H1 (cell line): ENCODE measurements around the gene SLC19A3. TPM values are rescaled to one million over a fixed set of nuclear protein-coding genes. Genes with fewer than 3 reads are reported as not detected.

ENCODE experiments used
- CTCF ChIA-PET: fragments of 300-600 bp; sonication (Branson Sonifier 250); formaldehyde crosslinking; loops from one replicate; lab custom pipeline; 2021; ENCODE audit not compliant: partially characterized antibody; lab: Charles Lee
- POLR2A ChIA-PET: fragments of 300-600 bp; sonication (Branson Sonifier 250); formaldehyde crosslinking; loops from one replicate; lab custom pipeline; 2021; ENCODE audit warnings: inconsistent platforms; ENCODE audit not compliant: partially characterized antibody; lab: Charles Lee
- DNase-seq, 2 experiments: peaks; one replicate each; pipeline versions ENCODE4 v3.0.0 to v3.0.0-alpha.2; 2010 to 2022; ENCODE audit warnings: low spot score in 2 of 2, low read depth in 1 of 2, mixed read lengths in 1 of 2
- FAIRE-seq: peaks from 2 replicates; lab custom pipeline; 2011; peaks lifted over from hg19 to GRCh38; lab: Jason Lieb, UNC
- H2AFZ ChIP-seq: 2 replicates; pipeline ENCODE4 v1.8.1; 2012; ENCODE audit warnings: low read length, inconsistent platforms
- H2AK5ac ChIP-seq: 2 replicates; pipeline ENCODE4 v1.6.1; 2013; ENCODE audit warnings: low read depth, low read length
- H2BK120ac ChIP-seq: replicated peaks from 2 replicates; pipeline ENCODE3; 2013; ENCODE audit warnings: low read depth, low read length, inconsistent platforms
- H2BK12ac ChIP-seq: 2 replicates; pipeline ENCODE4 v1.6.1; 2013; ENCODE audit warnings: low read depth, low read length
- H2BK15ac ChIP-seq: 2 replicates; pipeline ENCODE4 v1.6.1; 2013; ENCODE audit warnings: low read length
- H2BK20ac ChIP-seq: 2 replicates; pipeline ENCODE4 v1.6.1; 2013; ENCODE audit warnings: low read length
- H2BK5ac ChIP-seq: 2 replicates; pipeline ENCODE4 v1.6.1; 2013; ENCODE audit warnings: low read depth, low read length
- H3K14ac ChIP-seq: 2 replicates; pipeline ENCODE4 v1.6.1; 2013; ENCODE audit warnings: inconsistent platforms; ENCODE audit not compliant: insufficient read length
- H3K18ac ChIP-seq: 2 replicates; pipeline ENCODE4 v1.6.1; 2013; ENCODE audit warnings: low read length; ENCODE audit errors: extremely low read depth
- H3K23ac ChIP-seq: 2 replicates; pipeline ENCODE4 v1.6.1; 2013; ENCODE audit warnings: inconsistent platforms; ENCODE audit not compliant: insufficient read length
- H3K23me2 ChIP-seq: 2 replicates; pipeline ENCODE4 v1.6.1; 2013; ENCODE audit warnings: low read depth, low read length
- H3K27ac ChIP-seq: 2 replicates; pipeline ENCODE4 v1.6.1; 2011; ENCODE audit warnings: low read depth, low read length, inconsistent platforms
- H3K27me3 ChIP-seq, 4 experiments: replicated peaks in 1 of 4; 1 replicate in 1 of 4; 2 replicates in 3 of 4; pipeline versions ENCODE4 v1.6.1 to v1.8.1; 2011 to 2013; ENCODE audit warnings: low read length in 3 of 4, mild to moderate bottlenecking in 3 of 4, inconsistent platforms in 2 of 4, mixed read lengths in 2 of 4, moderate library complexity in 1 of 4; ENCODE audit not compliant: control insufficient read depth in 3 of 4, insufficient read depth in 3 of 4; ENCODE audit errors: extremely low read depth in 1 of 4
- H3K36me3 ChIP-seq, 4 experiments: 2 replicates each; pipeline versions ENCODE4 v1.6.1 to v1.8.1; 2011 to 2013; ENCODE audit warnings: mild to moderate bottlenecking in 4 of 4, low read length in 3 of 4, moderate library complexity in 2 of 4, control low read depth in 1 of 4, inconsistent platforms in 1 of 4; ENCODE audit not compliant: insufficient read depth in 4 of 4, control insufficient read depth in 2 of 4
- H3K4ac ChIP-seq: replicated peaks from 2 replicates; pipeline ENCODE3; 2013; ENCODE audit warnings: low read length, low read depth, mixed read lengths, inconsistent platforms; ENCODE audit not compliant: insufficient read length
- H3K4me1 ChIP-seq, 4 experiments: replicated peaks in 1 of 4; 1 replicate in 1 of 4; 2 replicates in 3 of 4; pipeline versions ENCODE4 v1.6.1 to v1.8.1; 2011 to 2013; ENCODE audit warnings: low read length in 3 of 4, inconsistent platforms in 2 of 4, mixed read lengths in 1 of 4; ENCODE audit not compliant: insufficient read depth in 4 of 4, control insufficient read depth in 3 of 4
- H3K4me2 ChIP-seq, 2 experiments: 2 replicates each; pipeline versions ENCODE4 v1.6.1 to v1.8.1; 2011 to 2013; ENCODE audit warnings: low read depth in 2 of 2, low read length in 2 of 2, control low read depth in 1 of 2, inconsistent platforms in 1 of 2, mild to moderate bottlenecking in 1 of 2; ENCODE audit not compliant: insufficient read depth in 1 of 2
- H3K4me3 ChIP-seq, 4 experiments: fragments of 200-600, 300-600 bp in 1 of 4; sonication (generic), shearing (Covaris generic), sonication (Bioruptor Twin) in 1 of 4; 2 replicates each; pipeline versions ENCODE4 v1.5.1 to v1.8.1; 2011 to 2016; ENCODE audit warnings: low read length in 4 of 4, low read depth in 3 of 4, control low read depth in 2 of 4, inconsistent platforms in 2 of 4, mild to moderate bottlenecking in 2 of 4, mixed read lengths in 1 of 4, moderate library complexity in 1 of 4; ENCODE audit not compliant: insufficient read depth in 2 of 4; ENCODE audit errors: extremely low read depth in 1 of 4
- H3K56ac ChIP-seq: replicated peaks from 2 replicates; pipeline ENCODE3; 2013; ENCODE audit warnings: low read depth, mild to moderate bottlenecking, mixed read lengths, low read length, inconsistent platforms; ENCODE audit not compliant: insufficient read length
- H3K79me1 ChIP-seq: 2 replicates; pipeline ENCODE4 v1.6.1; 2013; ENCODE audit warnings: low read depth, low read length, control low read depth
- H3K79me2 ChIP-seq, 2 experiments: 2 replicates each; pipeline versions ENCODE4 v1.6.1 to v1.8.1; 2012 to 2013; ENCODE audit warnings: low read length in 2 of 2, mild to moderate bottlenecking in 2 of 2, inconsistent platforms in 1 of 2; ENCODE audit not compliant: insufficient read depth in 2 of 2, control insufficient read depth in 1 of 2
- H3K9ac ChIP-seq, 4 experiments: replicated peaks in 1 of 4; 1 replicate in 1 of 4; 2 replicates in 3 of 4; pipeline versions ENCODE4 v1.6.1 to v1.8.1; 2011 to 2013; ENCODE audit warnings: low read depth in 3 of 4, low read length in 3 of 4, control low read depth in 2 of 4, mild to moderate bottlenecking in 2 of 4, moderate library complexity in 2 of 4, inconsistent platforms in 1 of 4; ENCODE audit errors: extremely low read depth in 1 of 4
- H3K9me3 ChIP-seq, 2 experiments: 2 replicates each; pipeline versions ENCODE4 v1.6.1 to v1.8.1; 2012 to 2013; ENCODE audit warnings: mild to moderate bottlenecking in 2 of 2, moderate library complexity in 2 of 2, control low read depth in 1 of 2, inconsistent platforms in 1 of 2, low read depth in 1 of 2, low read length in 1 of 2, mixed read lengths in 1 of 2; ENCODE audit not compliant: insufficient read depth in 2 of 2
- H4K20me1 ChIP-seq, 2 experiments: replicated peaks in 1 of 2; 2 replicates each; pipeline versions ENCODE3 to v1.8.1; 2011 to 2013; ENCODE audit warnings: inconsistent platforms in 2 of 2, low read length in 2 of 2, mild to moderate bottlenecking in 1 of 2; ENCODE audit not compliant: insufficient read depth in 2 of 2, control insufficient read depth in 1 of 2
- H4K5ac ChIP-seq: 2 replicates; pipeline ENCODE4 v1.6.1; 2013; ENCODE audit warnings: low read length, low read depth, mixed read lengths, inconsistent platforms; ENCODE audit not compliant: insufficient read length
- H4K8ac ChIP-seq: 2 replicates; pipeline ENCODE4 v1.8.0; 2013; ENCODE audit warnings: mild to moderate bottlenecking, moderate library complexity, low read length, inconsistent platforms; ENCODE audit not compliant: insufficient read depth; ENCODE audit errors: extremely low read depth
- H4K91ac ChIP-seq: replicated peaks from 2 replicates; pipeline ENCODE3; 2013; ENCODE audit warnings: low read length, mixed read lengths, inconsistent platforms; ENCODE audit not compliant: insufficient read length
- ASH2L ChIP-seq: fragments of 200-600, 300-600 bp; sonication (generic); IDR thresholded peaks from one replicate; pipeline ENCODE4 v1.7.1; 2017; ENCODE audit warnings: low read length
- BCL11A ChIP-seq, 2 experiments: IDR thresholded peaks; one replicate each; pipeline ENCODE4 v1.6.1; 2011; ENCODE audit warnings: low read depth in 2 of 2, low read length in 2 of 2, mild to moderate bottlenecking in 2 of 2
- CREB1 ChIP-seq: IDR thresholded peaks from 2 replicates; pipeline ENCODE4 v1.6.1; 2012; ENCODE audit warnings: inconsistent platforms
- GABPA ChIP-seq: IDR thresholded peaks from 2 replicates; pipeline ENCODE4 v1.6.1; 2011; ENCODE audit warnings: mild to moderate bottlenecking, low read length, moderate library complexity, borderline replicate concordance; ENCODE audit not compliant: insufficient read depth
- GTF2F1 ChIP-seq: IDR thresholded peaks from 2 replicates; pipeline ENCODE4 v1.6.1; 2012; ENCODE audit warnings: low read depth, low read length, improper control_type of control experiment, borderline replicate concordance
- MAFK ChIP-seq: IDR thresholded peaks from 2 replicates; pipeline ENCODE4 v1.6.1; 2012; ENCODE audit warnings: low read depth, mild to moderate bottlenecking, improper control_type of control experiment, low read length
- NANOG ChIP-seq: IDR thresholded peaks from 2 replicates; pipeline ENCODE4 v1.6.1; 2011; ENCODE audit warnings: low read length, low read depth, mild to moderate bottlenecking, inconsistent platforms; ENCODE audit not compliant: insufficient read depth, poor library complexity, severe bottlenecking
- RAD21 ChIP-seq, 2 experiments: IDR thresholded peaks in 1 of 2; conservative IDR thresholded peaks in 1 of 2; 2 replicates each; pipeline ENCODE4 v1.6.1; 2011; ENCODE audit warnings: low read depth in 2 of 2, low read length in 2 of 2, improper control_type of control experiment in 1 of 2, inconsistent platforms in 1 of 2, mild to moderate bottlenecking in 1 of 2, moderate library complexity in 1 of 2
- RFX5 ChIP-seq: IDR thresholded peaks from 2 replicates; pipeline ENCODE4 v1.6.1; 2011; ENCODE audit warnings: low read depth, low read length, improper control_type of control experiment, borderline replicate concordance
- SIX5 ChIP-seq: IDR thresholded peaks from 2 replicates; pipeline ENCODE4 v1.6.1; 2011; ENCODE audit warnings: mild to moderate bottlenecking, low read depth, low read length
- TAF7 ChIP-seq: optimal IDR thresholded peaks from 2 replicates; pipeline ENCODE3; 2011; ENCODE audit warnings: low read depth, mild to moderate bottlenecking, inconsistent platforms, low read length, moderate library complexity, borderline replicate concordance
- WGBS, 2 experiments: shearing (Covaris generic) in 1 of 2; methylation state at CpG; one replicate each; pipeline versions ENCODE4 v1.1.6 to v1.1.7; 2013 to 2015; ENCODE audit warnings: low lambda C conversion rate in 2 of 2, mixed read lengths in 2 of 2, inconsistent platforms in 1 of 2, low coverage in 1 of 2, missing lambda C conversion rate in 1 of 2; ENCODE audit not compliant: insufficient replicate concordance in 2 of 2, insufficient coverage in 1 of 2, insufficient read length in 1 of 2; ENCODE audit errors: extremely low coverage in 1 of 2, missing lambda C conversion rate in 1 of 2; 5-methylcytosine and 5-hydroxymethylcytosine counted together
- polyA plus RNA-seq, 7 experiments: library from polyadenylated mRNA; depleted of rRNA in 3 of 7; stranded (reverse) in 5 of 7; unstranded in 2 of 7; fragments of >200 nt in 5 of 7; fragments of 200-250 nt in 2 of 7; gene quantifications; 1 replicate in 5 of 7; 2 replicates in 1 of 7; 4 replicates in 1 of 7; pipeline versions ENCODE4 v1.2.1 to v1.2.3, GENCODE V29; 2011 to 2013; ENCODE audit warnings: missing spikeins in 2 of 7, mixed read lengths in 2 of 7
- total RNA-seq: library from RNA; stranded (reverse); fragmentation: NEBNext Ultra II Directional; extraction: Animal tissue kit (Norgen Biotek cat#: 25700); gene quantifications from 2 replicates; pipeline ENCODE4 v1.2.1, GENCODE V29; 2021

The SLC19A3 gene
- total and polyA plus RNA-seq, 2 of the 8 experiments (the other 6 are each of a cell fraction or from before 2014, with no cell fraction given), result 7.0 to 9.8 TPM

DNA sequence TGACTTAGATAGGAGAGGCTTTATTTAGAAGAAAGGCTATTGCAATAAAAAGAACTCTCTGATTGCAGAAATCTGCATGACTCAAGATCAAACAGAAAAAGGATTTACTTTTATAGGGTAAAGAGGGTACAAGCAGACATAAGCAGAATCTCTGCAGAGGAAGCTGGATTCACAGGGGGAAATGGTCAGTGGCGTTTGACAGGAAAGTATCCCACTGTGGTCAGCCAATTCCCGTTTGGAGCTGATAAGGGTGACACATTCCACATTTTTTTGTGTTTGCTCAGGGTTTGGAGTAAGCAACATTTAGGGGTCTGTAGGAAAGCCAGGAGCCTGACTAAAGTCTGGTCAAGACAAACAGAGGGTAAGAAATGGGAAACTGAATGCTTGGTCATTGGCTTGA is 75.2 kb downstream of the SLC19A3 start:
- 83% methylated on average over 2 of the region's 2 CpGs; no CpG with 5 or more reads in 1 of the 2 experiments for WGBS, 2 experiments
- no peak for FAIRE-seq
- no peak overlapping the region for H2BK12ac ChIP-seq
- no peak for TF ChIP-seq CREB1
- no peak for TF ChIP-seq GABPA
- no peak for TF ChIP-seq GTF2F1
- TF ChIP-seq SIX5, result no peak
- TF ChIP-seq NANOG, result no peak
- TF ChIP-seq ASH2L, result no peak
- TF ChIP-seq MAFK, result no peak
- no peak for TF ChIP-seq TAF7
- TF ChIP-seq RAD21 (IDR thresholded peaks at IDR 0.05 in 1 of 2, conservative IDR thresholded peaks at IDR 0.05 in 1 of 2; ENCODE audit: low read depth in 2 of 2, low read length in 2 of 2), result no peak
- no peak for TF ChIP-seq BCL11A (IDR thresholded peaks at IDR 0.05; ENCODE audit: low read depth in 2 of 2, low read length in 2 of 2)
- no peak for TF ChIP-seq RFX5

More for the DNA sequence above, 75.2 kb downstream of the SLC19A3 start:
- H4K5ac ChIP-seq, result no peak overlapping the region
- H3K36me3 ChIP-seq, result no peaks in the 10 kb centered on the region
- H3K14ac ChIP-seq, result no peak overlapping the region
- no peaks in the 10 kb centered on the region for H3K79me2 ChIP-seq
- H3K4me3 ChIP-seq, result no peak overlapping the region
- no peak overlapping the region for H3K4ac ChIP-seq
- peaks cover 0 to 3% (median 0%) of the 10 kb centered on the region in 4 experiments; a peak in 1 of 7 replicates for H3K4me1 ChIP-seq
- no peaks in the 10 kb centered on the region for H4K20me1 ChIP-seq
- CTCF ChIA-PET, result interaction anchor here (0.7 to 2.0 kb wide), 4 partner anchors 8 to 44 kb away, joined by 3 to 9 read pairs (median 4); no protein-coding TSS in a partner anchor
- H3K56ac ChIP-seq, result no peak overlapping the region
- no peaks in the 10 kb centered on the region for H3K9me3 ChIP-seq
- no peak overlapping the region for H2AK5ac ChIP-seq
- no peak overlapping the region for H2BK20ac ChIP-seq
- no peak overlapping the region for H4K91ac ChIP-seq
- H3K9ac ChIP-seq, result no peak overlapping the region
- H3K79me1 ChIP-seq, result no peaks in the 10 kb centered on the region
- no peak overlapping the region for H2BK15ac ChIP-seq
- H2BK5ac ChIP-seq, result no peak overlapping the region
- H3K27ac ChIP-seq, result no peak overlapping the region
- DNase-seq, result no peak
- H4K8ac ChIP-seq, result no peak overlapping the region
- no peak overlapping the region for H2BK120ac ChIP-seq
- no peaks in the 10 kb centered on the region for H3K23me2 ChIP-seq
- no peak overlapping the region for H3K18ac ChIP-seq
- no peaks in the 10 kb centered on the region for H3K27me3 ChIP-seq
- no peak overlapping the region for H3K4me2 ChIP-seq
- H3K23ac ChIP-seq, result peak overlapping the region; percentile 87
- POLR2A ChIA-PET, result no interaction called here
- H2AFZ ChIP-seq, result no peak overlapping the region
